GM23338 (cell line): ENCODE measurements around the gene HNRNPF. TPM values are rescaled to one million over a fixed set of nuclear protein-coding genes. Genes with fewer than 3 reads are reported as not detected.

Experiments used
- ATAC-seq: fragments of 200-7000 bp; cut with Tn5 transposase; 3 replicates; pipeline ENCODE4 v1.9.1; 2020
- DNase-seq: peaks from one replicate; pipeline ENCODE4 v3.0.0-alpha.2; 2015; ENCODE audit warnings: low spot score
- H2AFZ ChIP-seq: fragments of 200-600 bp; sonication (generic); 2 replicates; pipeline ENCODE4 v1.8.0; 2016; ENCODE audit warnings: antibody characterized with exemption, mild to moderate bottlenecking, moderate library complexity
- H3F3A ChIP-seq: fragments of 200-600 bp; sonication (generic); replicated peaks from 2 replicates; pipeline ENCODE4 v1.8.0; 2017; ENCODE audit warnings: antibody characterized with exemption, mixed run types, low read depth
- H3K27ac ChIP-seq: fragments of 200-600 bp; sonication (generic); 2 replicates; pipeline ENCODE4 v1.6.1; 2016; ENCODE audit warnings: low read depth
- H3K27me3 ChIP-seq: fragments of 200-600 bp; sonication (generic); 2 replicates; pipeline ENCODE4 v1.8.0; 2016; ENCODE audit warnings: mild to moderate bottlenecking, mixed run types, moderate library complexity; ENCODE audit not compliant: insufficient read depth
- H3K36me3 ChIP-seq: fragments of 200-600 bp; sonication (generic); 2 replicates; pipeline ENCODE4 v1.8.0; 2016; ENCODE audit warnings: mild to moderate bottlenecking; ENCODE audit not compliant: insufficient read depth
- H3K4me1 ChIP-seq: fragments of 200-600 bp; sonication (generic); 2 replicates; pipeline ENCODE4 v1.8.0; 2016; ENCODE audit warnings: mild to moderate bottlenecking, moderate library complexity; ENCODE audit not compliant: insufficient read depth
- H3K4me2 ChIP-seq: fragments of 200-600 bp; sonication (generic); 2 replicates; pipeline ENCODE4 v1.7.1; 2017; ENCODE audit warnings: mixed run types
- H3K4me3 ChIP-seq: fragments of 200-600 bp; sonication (generic); 2 replicates; pipeline ENCODE4 v1.6.1; 2016; ENCODE audit warnings: mixed run types
- H3K79me2 ChIP-seq: fragments of 200-600 bp; sonication (generic); replicated peaks from 2 replicates; pipeline ENCODE4 v1.8.0; 2017; ENCODE audit warnings: mild to moderate bottlenecking; ENCODE audit not compliant: insufficient read depth
- H3K9me2 ChIP-seq: fragments of 200-600 bp; sonication (generic); 2 replicates; pipeline ENCODE4 v1.8.0; 2017; ENCODE audit not compliant: insufficient read depth
- H4K20me1 ChIP-seq: fragments of 200-600 bp; sonication (generic); replicated peaks from 2 replicates; pipeline ENCODE4 v1.8.0; 2017; ENCODE audit warnings: mild to moderate bottlenecking; ENCODE audit not compliant: insufficient read depth
- H3K27ac Mint-ChIP-seq: 2 replicates; pipeline ENCODE4 v1.8.0; 2020; ENCODE audit warnings: inconsistent platforms, mild to moderate bottlenecking, moderate library complexity, mixed read lengths
- H3K27me3 Mint-ChIP-seq: 3 replicates; pipeline ENCODE4 v1.8.0; 2022; ENCODE audit warnings: low read depth, mild to moderate bottlenecking, moderate library complexity, mixed read lengths, inconsistent platforms; ENCODE audit not compliant: insufficient read depth, poor library complexity
- H3K36me3 Mint-ChIP-seq: 3 replicates; pipeline ENCODE4 v1.8.0; 2021; ENCODE audit warnings: low read depth, mild to moderate bottlenecking, inconsistent platforms, moderate library complexity, mixed read lengths
- H3K4me1 Mint-ChIP-seq: 3 replicates; pipeline ENCODE4 v1.8.0; 2020; ENCODE audit warnings: mild to moderate bottlenecking, inconsistent platforms, mixed read lengths
- H3K4me3 Mint-ChIP-seq: 3 replicates; pipeline ENCODE4 v1.8.0; 2021; ENCODE audit warnings: moderate library complexity, mild to moderate bottlenecking, inconsistent platforms, mixed read lengths
- H3K9me3 Mint-ChIP-seq: 3 replicates; pipeline ENCODE4 v1.8.0; 2020; ENCODE audit warnings: moderate library complexity, mild to moderate bottlenecking, inconsistent platforms, mixed read lengths
- CREB1 ChIP-seq: fragments of 250-450 bp; sonication (Bioruptor Pico); IDR thresholded peaks from 2 replicates; pipeline ENCODE4 v1.5.0; 2020; ENCODE audit warnings: low read depth, mild to moderate bottlenecking, moderate library complexity
- CTCF ChIP-seq, 2 experiments: fragments of 200-600 bp in 1 of 2; sonication (generic) in 1 of 2; conservative IDR thresholded peaks; 2 replicates each; pipeline versions ENCODE4 v1.5.1 to v1.6.1; 2016 to 2017; ENCODE audit warnings: antibody characterized with exemption in 2 of 2, low read depth in 2 of 2, mild to moderate bottlenecking in 2 of 2, moderate library complexity in 1 of 2
- EZH2 ChIP-seq: fragments of 200-600 bp; sonication (generic); IDR thresholded peaks from one replicate; pipeline ENCODE4 v1.8.0; 2017; ENCODE audit warnings: antibody characterized with exemption, mild to moderate bottlenecking, low read depth; ENCODE audit not compliant: unreplicated experiment
- EZH2phosphoT487 ChIP-seq: fragments of 200-600 bp; sonication (generic); IDR thresholded peaks from one replicate; pipeline ENCODE4 v1.8.1; 2018; ENCODE audit warnings: antibody characterized with exemption; ENCODE audit not compliant: unreplicated experiment
- JUNB ChIP-seq: IDR thresholded peaks from one replicate; pipeline ENCODE4 v1.6.1; 2016; ENCODE audit warnings: antibody characterized with exemption; ENCODE audit not compliant: unreplicated experiment
- NANOG ChIP-seq: IDR thresholded peaks from 2 replicates; pipeline ENCODE4 v1.6.1; 2016; ENCODE audit warnings: antibody characterized with exemption, borderline replicate concordance
- POLR2AphosphoS5 ChIP-seq: IDR thresholded peaks from 2 replicates; pipeline ENCODE4 v1.6.1; 2016; ENCODE audit warnings: antibody characterized with exemption, low read depth
- REST ChIP-seq: IDR thresholded peaks from one replicate; pipeline ENCODE4 v1.6.1; 2018; ENCODE audit warnings: antibody characterized with exemption; ENCODE audit not compliant: unreplicated experiment
- STAT1 ChIP-seq: IDR thresholded peaks from one replicate; pipeline ENCODE4 v1.6.1; 2016; ENCODE audit warnings: antibody characterized with exemption; ENCODE audit not compliant: unreplicated experiment
- ZNF114 ChIP-seq: fragments of 250-450 bp; sonication (Bioruptor Pico); IDR thresholded peaks from 2 replicates; pipeline ENCODE4 v1.5.0; 2020; ENCODE audit warnings: mild to moderate bottlenecking, moderate library complexity
- ZNF331 ChIP-seq: fragments of 250-450 bp; sonication (Bioruptor Pico); IDR thresholded peaks from 2 replicates; pipeline ENCODE4 v1.5.0; 2020; ENCODE audit warnings: low read depth, mild to moderate bottlenecking, moderate library complexity
- ZNF462 ChIP-seq: fragments of 250-450 bp; sonication (Bioruptor Pico); IDR thresholded peaks from 2 replicates; pipeline ENCODE4 v1.5.0; 2020; ENCODE audit warnings: mild to moderate bottlenecking, moderate library complexity
- polyA plus RNA-seq: library from polyadenylated mRNA; unstranded; fragments of >200 nt; fragmentation: Nextera tagmentation; extraction: Ambion mirVana; gene quantifications from 2 replicates; pipeline ENCODE4 v1.2.1, GENCODE V29; 2016
- total RNA-seq: library from RNA; depleted of rRNA; stranded (reverse); fragments of >200 nt; shearing (Covaris generic); gene quantifications from 2 replicates; pipeline ENCODE4 v1.2.3, GENCODE V29; 2014
- TF ChIP-seq, protein P1 (sequence below): IDR thresholded peaks from 2 replicates; pipeline ENCODE4 v1.6.1; 2016; ENCODE audit warnings: antibody characterized with exemption

The HNRNPF gene
- total and polyA plus RNA-seq, 2 experiments from 2014 or later, result 210 to 378 TPM

- ATAC-seq (no peak), DNase-seq (no peak)
- H3K27me3 Mint-ChIP-seq, result no peaks in the 10 kb centered on the region
- Histone ChIP-seq H3K79me2 (no peaks in the 10 kb centered on the region), H4K20me1 (no peaks in the 10 kb centered on the region), H3K4me1 (no peaks in the 10 kb centered on the region), H3K27me3 (no peaks in the 10 kb centered on the region), H3K9me2 (no peaks in the 10 kb centered on the region), H3F3A (no peaks in the 10 kb centered on the region), H3K4me3 (no peak overlapping the region), H3K4me2 (no peak overlapping the region), H3K27ac (no peak overlapping the region), H3K36me3 (no peaks in the 10 kb centered on the region), H2AFZ (no peak overlapping the region)
- H3K9me3 Mint-ChIP-seq, result peaks cover 8% of the 10 kb centered on the region
- no peak overlapping the region for H3K4me3 Mint-ChIP-seq
- peaks cover 4% of the 10 kb centered on the region for H3K36me3 Mint-ChIP-seq
- no peaks in the 10 kb centered on the region for H3K4me1 Mint-ChIP-seq
- H3K27ac Mint-ChIP-seq, result no peak overlapping the region
- TF ChIP-seq CTCF (conservative IDR thresholded peaks at IDR 0.05; ENCODE audit: low read depth in 2 of 2) (no peak), EZH2 (no peak), CREB1 (CRISPR knock-in tag) (no peak), ZNF462 (CRISPR knock-in tag) (no peak), EZH2phosphoT487 (no peak), ZNF331 (CRISPR knock-in tag) (no peak), ZNF114 (no peak), NANOG (no peak), POLR2AphosphoS5 (no peak), REST (no peak), STAT1 (no peak), JUNB (no peak)
- TF ChIP-seq, protein P1, sequence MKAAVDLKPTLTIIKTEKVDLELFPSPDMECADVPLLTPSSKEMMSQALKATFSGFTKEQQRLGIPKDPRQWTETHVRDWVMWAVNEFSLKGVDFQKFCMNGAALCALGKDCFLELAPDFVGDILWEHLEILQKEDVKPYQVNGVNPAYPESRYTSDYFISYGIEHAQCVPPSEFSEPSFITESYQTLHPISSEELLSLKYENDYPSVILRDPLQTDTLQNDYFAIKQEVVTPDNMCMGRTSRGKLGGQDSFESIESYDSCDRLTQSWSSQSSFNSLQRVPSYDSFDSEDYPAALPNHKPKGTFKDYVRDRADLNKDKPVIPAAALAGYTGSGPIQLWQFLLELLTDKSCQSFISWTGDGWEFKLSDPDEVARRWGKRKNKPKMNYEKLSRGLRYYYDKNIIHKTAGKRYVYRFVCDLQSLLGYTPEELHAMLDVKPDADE, result no peak
Measured at GRCh38 chr10:43427166-43427825, 18.3 kb upstream of the HNRNPF start.
